WTC11 (cell line): ENCODE results near the gene TSPAN18. TPM values are rescaled to one million over a fixed set of nuclear protein-coding genes. Genes with fewer than 3 reads are reported as not detected.

Experiments used
- ATAC-seq: fragments of 200-7000 bp; cut with Tn5 transposase; 2 replicates; pipeline ENCODE4 v1.10.0; 2021; ENCODE audit warnings: mild to moderate bottlenecking, moderate library complexity
- CTCF ChIA-PET: fragments of 300-600 bp; sonication (Branson Sonifier 250); formaldehyde crosslinking; loops from one replicate; lab custom pipeline; 2021; ENCODE audit warnings: antibody characterized with exemption; lab: Charles Lee
- POLR2A ChIA-PET: fragments of 350-600 bp; sonication (Branson Sonifier 250); formaldehyde crosslinking; loops from one replicate; lab custom pipeline; 2021; ENCODE audit warnings: antibody characterized with exemption; lab: Charles Lee
- DNase-seq: peaks from one replicate; pipeline ENCODE4 v3.0.0; 2021; ENCODE audit warnings: low spot score
- H3K27ac Mint-ChIP-seq: 2 replicates; pipeline ENCODE4 v1.8.0; 2021; ENCODE audit warnings: mixed read lengths
- H3K27me3 Mint-ChIP-seq: 2 replicates; pipeline ENCODE4 v1.8.0; 2021; ENCODE audit warnings: low read depth, mild to moderate bottlenecking, moderate library complexity, mixed read lengths
- H3K36me3 Mint-ChIP-seq: 2 replicates; pipeline ENCODE4 v1.8.0; 2021; ENCODE audit warnings: mixed read lengths
- H3K4me1 Mint-ChIP-seq: 2 replicates; pipeline ENCODE4 v1.8.0; 2022; ENCODE audit warnings: mixed read lengths
- H3K4me3 Mint-ChIP-seq: 2 replicates; pipeline ENCODE4 v1.8.0; 2021; ENCODE audit warnings: mild to moderate bottlenecking, moderate library complexity, mixed read lengths
- H3K9me3 Mint-ChIP-seq: 2 replicates; pipeline ENCODE4 v1.8.0; 2021; ENCODE audit warnings: mixed read lengths
- AFF4 ChIP-seq: sonication (generic); formaldehyde crosslinking; IDR thresholded peaks from 2 replicates; pipeline ENCODE4 v1.8.1; 2023; ENCODE audit warnings: mild to moderate bottlenecking, missing genetic modification reagents, borderline replicate concordance
- CBFB ChIP-seq: sonication (generic); formaldehyde crosslinking; IDR thresholded peaks from 2 replicates; pipeline ENCODE4 v1.8.1; 2022; ENCODE audit warnings: mild to moderate bottlenecking, low read depth, missing genetic modification reagents
- CDX4 ChIP-seq: fragments of 250-450 bp; sonication (Bioruptor Pico); IDR thresholded peaks from 2 replicates; pipeline ENCODE4 v1.9.0; 2021; ENCODE audit warnings: moderate library complexity, mild to moderate bottlenecking, inconsistent platforms, borderline replicate concordance
- ERG ChIP-seq: fragments of 250-450 bp; sonication (Bioruptor Pico); IDR thresholded peaks from 2 replicates; pipeline ENCODE4 v1.8.0; 2021; ENCODE audit warnings: mild to moderate bottlenecking
- FOXJ3 ChIP-seq: sonication (generic); formaldehyde crosslinking; IDR thresholded peaks from 2 replicates; pipeline ENCODE4 v1.9.0; 2021; ENCODE audit warnings: missing genetic modification reagents, mild to moderate bottlenecking, borderline replicate concordance
- FOXP4 ChIP-seq: sonication (generic); formaldehyde crosslinking; IDR thresholded peaks from 2 replicates; pipeline ENCODE4 v1.8.0; 2022; ENCODE audit warnings: mild to moderate bottlenecking, missing genetic modification reagents
- GABPB1 ChIP-seq: sonication (generic); formaldehyde crosslinking; IDR thresholded peaks from 2 replicates; pipeline ENCODE4 v1.8.1; 2023; ENCODE audit warnings: mild to moderate bottlenecking, missing genetic modification reagents
- KAT7 ChIP-seq: sonication (generic); formaldehyde crosslinking; IDR thresholded peaks from 2 replicates; pipeline ENCODE4 v1.8.1; 2023; ENCODE audit warnings: missing genetic modification reagents, mild to moderate bottlenecking, borderline replicate concordance
- NR3C1 ChIP-seq: sonication (generic); formaldehyde crosslinking; conservative IDR thresholded peaks from 2 replicates; pipeline ENCODE4 v1.8.1; 2023; ENCODE audit warnings: low read depth, mild to moderate bottlenecking, missing genetic modification reagents
- SMAD3 ChIP-seq: sonication (generic); formaldehyde crosslinking; IDR thresholded peaks from 2 replicates; pipeline ENCODE4 v1.8.0; 2022; ENCODE audit warnings: missing genetic modification reagents, mild to moderate bottlenecking, borderline replicate concordance
- TEAD1 ChIP-seq: sonication (generic); formaldehyde crosslinking; IDR thresholded peaks from 2 replicates; pipeline ENCODE4 v1.8.0; 2022; ENCODE audit warnings: mild to moderate bottlenecking, missing genetic modification reagents
- TP53 ChIP-seq: sonication (generic); formaldehyde crosslinking; IDR thresholded peaks from 2 replicates; pipeline ENCODE4 v1.8.1; 2023; ENCODE audit warnings: mild to moderate bottlenecking, missing genetic modification reagents
- ZMAT4 ChIP-seq: fragments of 250-450 bp; sonication (Bioruptor Pico); IDR thresholded peaks from 2 replicates; pipeline ENCODE4 v1.9.0; 2021; ENCODE audit warnings: mild to moderate bottlenecking
- ZNF121 ChIP-seq: sonication (generic); formaldehyde crosslinking; IDR thresholded peaks from 2 replicates; pipeline ENCODE4 v1.8.0; 2023; ENCODE audit warnings: missing genetic modification reagents
- ZNF281 ChIP-seq: sonication (generic); formaldehyde crosslinking; IDR thresholded peaks from 2 replicates; pipeline ENCODE4 v1.8.0; 2023; ENCODE audit warnings: mild to moderate bottlenecking, missing genetic modification reagents
- ZNF317 ChIP-seq: sonication (generic); formaldehyde crosslinking; IDR thresholded peaks from 2 replicates; pipeline ENCODE4 v1.8.1; 2023; ENCODE audit warnings: low read depth, mild to moderate bottlenecking, moderate library complexity, missing genetic modification reagents, borderline replicate concordance
- ZNF532 ChIP-seq: fragments of 250-450 bp; sonication (Bioruptor Pico); IDR thresholded peaks from 2 replicates; pipeline ENCODE4 v1.9.0; 2021; ENCODE audit warnings: mild to moderate bottlenecking, borderline replicate concordance
- ZNF671 ChIP-seq: fragments of 250-450 bp; sonication (Bioruptor Pico); IDR thresholded peaks from 2 replicates; pipeline ENCODE4 v1.8.0; 2021; ENCODE audit warnings: mild to moderate bottlenecking
- total RNA-seq: library from RNA; stranded (reverse); gene quantifications from 3 replicates; pipeline ENCODE4 v1.2.3, GENCODE V29; 2021

TSPAN18 gene
- total RNA-seq, 1 experiment from 2014 or later = 44.7 TPM

- TF ChIP-seq FOXJ3 (CRISPR knock-in tag) (no peak), ZNF121 (CRISPR knock-in tag) (peak; percentile 58; the same call in 1 of the 2 replicates), CBFB (CRISPR knock-in tag) (no peak), NR3C1 (CRISPR knock-in tag) (no peak)
- Mint-ChIP-seq H3K4me3 (no peak overlapping the region), H3K27me3 (no peaks in the 10 kb centered on the region), H3K4me1 (peaks cover 18% of the 10 kb centered on the region), H3K27ac (no peak overlapping the region), H3K36me3 (no peaks in the 10 kb centered on the region), H3K9me3 (no peaks in the 10 kb centered on the region)
- POLR2A ChIA-PET = no interaction called here
- no peak for DNase-seq
- ATAC-seq = no peak
- CTCF ChIA-PET = interaction anchor here (0.7 to 1.7 kb wide), 3 partner anchors 12 to 42 kb away, joined by 3 to 6 read pairs (median 4); no protein-coding TSS in a partner anchor
These were observed 247.7 kb downstream of the TSPAN18 start for GRCh38 chr11:44974402-44975000.

GRCh38 chr11:44976576-44976975 lies 249.8 kb downstream of the TSPAN18 start:
- H3K9me3 Mint-ChIP-seq = no peaks in the 10 kb centered on the region; the same call in 1 of the 2 replicates
- no peak for ATAC-seq
- TF ChIP-seq FOXP4 (CRISPR knock-in tag) (no peak), ERG (CRISPR knock-in tag) (no peak), ZNF532 (CRISPR knock-in tag) (no peak), SMAD3 (no peak), AFF4 (CRISPR knock-in tag) (no peak), ZMAT4 (CRISPR knock-in tag) (no peak), ZNF317 (CRISPR knock-in tag) (no peak), CDX4 (CRISPR knock-in tag) (no peak), ZNF671 (CRISPR knock-in tag) (no peak), KAT7 (CRISPR knock-in tag) (no peak), GABPB1 (no peak), ZNF281 (CRISPR knock-in tag) (no peak), ZNF121 (CRISPR knock-in tag) (no peak), TP53 (CRISPR knock-in tag) (no peak), TEAD1 (CRISPR knock-in tag) (no peak)

More at GRCh38 chr11:44976576-44976975, 249.8 kb downstream of the TSPAN18 start:
- POLR2A ChIA-PET = no interaction called here
- Mint-ChIP-seq H3K36me3 (no peaks in the 10 kb centered on the region), H3K27ac (no peak overlapping the region), H3K4me3 (no peak overlapping the region), H3K27me3 (no peaks in the 10 kb centered on the region), H3K4me1 (peaks cover 18% of the 10 kb centered on the region)
- DNase-seq = no peak
- CTCF ChIA-PET = interaction anchor here (0.7 to 4.6 kb wide), 13 partner anchors 9 to 678 kb away, joined by 3 to 61 read pairs (median 5); no protein-coding TSS in a partner anchor
